Esophagus mucosa (tissue), 1 donor: ENCODE measurements around the gene SNX8. TPM values are rescaled to one million over a fixed set of nuclear protein-coding genes. Genes with fewer than 3 reads are reported as not detected.

ENCODE experiments used
- total RNA-seq: library from RNA; stranded (reverse); gene quantifications from one replicate; pipeline ENCODE4 v1.2.4, GENCODE V29; 2023
- donor health status: DM: yes; HTN: yes; CAD: no.

The SNX8 gene
- total RNA-seq, 1 donor from 2014 or later: 21.7 TPM

Other genes starting within 250 kb of the SNX8 start
- 23.7 TPM for gene MAD1L1, start 81.5 kb downstream of the SNX8 start, total RNA-seq
- gene MRM2, start 72.2 kb downstream of the SNX8 start, total RNA-seq: 17.3 TPM
- gene NUDT1, start 72.2 kb downstream of the SNX8 start, total RNA-seq: 37.5 TPM
- 119 TPM for gene EIF3B, start 40.4 kb upstream of the SNX8 start, total RNA-seq
- 4.1 TPM for gene CHST12, start 89.2 kb upstream of the SNX8 start, total RNA-seq
- gene GRIFIN, start 162.0 kb upstream of the SNX8 start, total RNA-seq: not detected
- gene LFNG, start 205.3 kb upstream of the SNX8 start, total RNA-seq: 5.7 TPM
- 11.9 TPM for gene BRAT1, start 241.1 kb upstream of the SNX8 start, total RNA-seq
- gene IQCE, start 244.5 kb upstream of the SNX8 start, total RNA-seq: 7.5 TPM